ENCODE results near the gene METTL14. TPM values are rescaled to one million over a fixed set of nuclear protein-coding genes. Genes with fewer than 3 reads are reported as not detected.

The METTL14 gene
- 12.0 to 18.9 TPM (median 16.4 TPM) in 5 replicates for total RNA-seq (2022; extraction: Qiagen RNA extraction)

DNA sequence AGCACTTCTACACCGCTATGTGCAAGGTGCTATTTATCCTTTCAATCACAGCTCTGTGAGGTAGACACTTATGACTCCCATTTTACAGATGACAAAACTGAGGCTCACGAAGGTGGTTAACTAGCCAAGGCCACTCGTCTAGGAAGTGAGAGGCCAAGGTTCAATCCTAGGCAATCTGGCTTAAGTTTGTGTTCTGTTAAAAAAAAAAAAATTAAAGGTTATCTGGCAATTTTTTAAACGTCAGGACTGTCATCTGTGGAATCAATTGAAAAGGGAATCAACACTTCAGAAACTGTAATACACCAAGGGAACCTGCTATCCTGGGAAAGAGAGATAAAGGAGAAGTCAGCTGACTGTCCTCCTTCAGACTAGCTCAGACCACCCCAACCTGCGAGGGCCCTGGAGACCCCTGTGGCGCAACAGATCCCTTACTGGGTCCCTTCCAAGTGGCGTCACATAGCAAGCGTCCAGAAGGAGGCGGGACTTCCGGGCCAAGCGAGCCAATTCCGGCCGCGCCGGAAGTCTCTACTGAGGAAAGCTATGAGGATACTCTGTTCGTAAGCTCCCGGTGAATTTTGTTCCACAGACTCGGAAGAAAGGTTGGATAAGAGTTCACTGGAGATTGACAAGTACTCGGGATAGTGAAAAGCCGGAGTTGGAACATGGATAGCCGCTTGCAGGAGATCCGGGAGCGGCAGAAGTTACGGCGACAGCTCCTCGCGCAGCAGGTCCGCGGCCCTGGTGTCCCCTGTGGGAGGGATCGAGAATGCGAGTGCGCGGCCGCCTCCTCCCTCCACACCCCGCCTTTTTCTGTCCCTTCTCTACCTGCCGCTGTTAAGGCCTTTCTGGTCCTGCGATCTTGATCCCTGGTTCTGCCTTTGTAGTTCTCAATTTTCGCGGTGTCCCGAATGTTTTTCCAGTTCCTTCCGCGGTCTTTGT is at the start of gene METTL14:
METTL14 (plus strand) TSS at position 520 of the 939 bp plus-strand sequence; CDS start at position 663, 143 bp downstream.

Other genes with a start within 250 kb of the METTL14 start
- gene SEC24D, start 150.7 kb downstream of the METTL14 start, total RNA-seq (2022; extraction: Qiagen RNA extraction) = 14.9 to 19.9 TPM (median 15.8 TPM) in 5 replicates
- gene SYNPO2, start 203.5 kb downstream of the METTL14 start, total RNA-seq (2022; extraction: Qiagen RNA extraction) = 0.68 to 1.1 TPM (median 1.0 TPM) in 5 replicates

Measured in A549 treated with Hydrocortisone at 1 μM for 4 hours (cell line).